Panc1 (cell line): ENCODE measurements around the gene GNAI3. TPM values are rescaled to one million over a fixed set of nuclear protein-coding genes. Genes with fewer than 3 reads are reported as not detected.

Experiments
- ATAC-seq: fragments of 200-7000 bp; cut with Tn5 transposase; 2 replicates; pipeline ENCODE4 v1.9.1; 2020; ENCODE audit warnings: mild to moderate bottlenecking, moderate library complexity
- BruUV-seq: library from RNA; stranded (reverse); fragments of 400-500 nt; replicated peaks from 2 replicates; lab custom pipeline; 2021; lab: Mats Ljungman, UMichigan
- CTCF ChIA-PET: fragments of 300-600 bp; sonication (Branson Sonifier 250); formaldehyde crosslinking; loops from one replicate; lab custom pipeline; 2022; ENCODE audit warnings: antibody characterized with exemption; lab: Charles Lee
- POLR2A ChIA-PET: fragments of 300-600 bp; sonication (Branson Sonifier 250); formaldehyde crosslinking; loops from one replicate; lab custom pipeline; 2022; ENCODE audit warnings: antibody characterized with exemption; lab: Charles Lee
- DNase-seq: peaks from one replicate; pipeline ENCODE4 v3.0.0-alpha.2; 2010; ENCODE audit warnings: low read depth, low spot score
- H3K27ac ChIP-seq: 2 replicates; pipeline ENCODE4 v1.5.1; 2011; ENCODE audit warnings: mild to moderate bottlenecking, low read length, inconsistent platforms
- H3K27me3 ChIP-seq: fragments of 200-500 bp; sonication (Bioruptor generic); 2 replicates; pipeline ENCODE4 v1.6.0; 2014; ENCODE audit warnings: low read length, inconsistent platforms; ENCODE audit not compliant: control insufficient read depth, insufficient read depth
- H3K36me3 ChIP-seq: fragments of 200-500 bp; sonication (Bioruptor generic); 2 replicates; pipeline ENCODE4 v1.5.1; 2014; ENCODE audit warnings: inconsistent platforms, mild to moderate bottlenecking, low read length, moderate library complexity; ENCODE audit not compliant: control insufficient read depth, insufficient read depth
- H3K4me1 ChIP-seq: 2 replicates; pipeline ENCODE4 v1.5.1; 2011; ENCODE audit warnings: inconsistent platforms, mild to moderate bottlenecking, low read length, moderate library complexity; ENCODE audit not compliant: control insufficient read depth, insufficient read depth
- H3K4me3 ChIP-seq, 2 experiments: 2 replicates each; pipeline ENCODE4 v1.5.1; 2011 to 2012; ENCODE audit warnings: low read depth in 2 of 2, low read length in 2 of 2, mild to moderate bottlenecking in 2 of 2, inconsistent platforms in 1 of 2, moderate library complexity in 1 of 2
- H3K9me3 ChIP-seq: fragments of 200-500 bp; sonication (Bioruptor generic); 2 replicates; pipeline ENCODE4 v1.5.1; 2014; ENCODE audit warnings: low read depth, mild to moderate bottlenecking, inconsistent platforms, low read length, moderate library complexity; ENCODE audit not compliant: control insufficient read depth, insufficient read depth
- CTCF ChIP-seq: fragments of 450-650 bp; IDR thresholded peaks from 2 replicates; pipeline ENCODE4 v1.5.1; 2017; ENCODE audit warnings: mild to moderate bottlenecking
- POLR2AphosphoS5 ChIP-seq: IDR thresholded peaks from 2 replicates; pipeline ENCODE4 v1.6.1; 2012; ENCODE audit warnings: mild to moderate bottlenecking, low read depth, low read length, moderate library complexity
- REST ChIP-seq, 2 experiments: IDR thresholded peaks; 2 replicates each; pipeline ENCODE4 v1.6.1; 2011 to 2012; ENCODE audit warnings: low read depth in 2 of 2, control low read depth in 1 of 2, low read length in 1 of 2, mild to moderate bottlenecking in 1 of 2, moderate library complexity in 1 of 2; ENCODE audit not compliant: insufficient read depth in 1 of 2
- SIN3A ChIP-seq: IDR thresholded peaks from 2 replicates; pipeline ENCODE4 v1.6.1; 2012; ENCODE audit warnings: low read depth, mild to moderate bottlenecking, low read length, moderate library complexity, borderline replicate concordance; ENCODE audit not compliant: insufficient read depth
- TCF7L2 ChIP-seq: IDR thresholded peaks from 2 replicates; pipeline ENCODE4 v1.6.1; 2011; ENCODE audit warnings: mild to moderate bottlenecking, low read depth, low read length, inconsistent platforms
- in situ Hi-C: cut with HindIII; loops from 2 replicates; pipeline ENCODE4 v1.10.0; 2016; ENCODE audit warnings: low sequenced_read_pairs, low pct_unique_long_range_greater_than_20kb
- intact Hi-C: fragments of 100-400 bp; cut with micrococcal nuclease; formaldehyde crosslinking; loops from one replicate; pipeline ENCODE4 v1.10.0; 2022; ENCODE audit not compliant: unreplicated experiment
- total RNA-seq: library from RNA; stranded (reverse); gene quantifications from one replicate; pipeline ENCODE4 v1.2.1, GENCODE V29; 2021; ENCODE audit not compliant: unreplicated experiment

GNAI3 gene
- total RNA-seq, 1 experiment from 2014 or later: 6.4 TPM

DNA sequence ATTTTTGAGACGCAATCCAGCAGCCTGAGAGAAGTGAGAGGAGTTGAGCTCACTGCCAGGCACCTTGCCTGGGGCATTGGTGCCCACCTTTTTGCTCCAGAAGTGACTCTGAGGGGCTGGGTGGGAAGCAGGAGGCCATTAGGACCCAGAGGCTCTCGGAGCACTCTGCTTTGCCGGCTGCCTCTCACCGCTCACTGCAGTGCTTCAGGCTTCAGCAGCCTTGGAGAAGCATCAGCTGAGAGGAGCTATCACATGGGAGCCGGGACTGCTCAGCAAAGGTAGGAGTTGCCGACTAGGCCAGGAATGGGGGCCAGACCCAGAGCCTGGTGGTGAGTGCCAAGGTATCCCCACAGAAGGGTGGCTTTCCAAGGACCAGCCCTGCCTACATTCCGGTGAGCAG is 8.7 kb upstream of the GNAI3 start, which contains the start of gene GPR61:
Gene GPR61 (plus strand): TSS at position 197 of the 400 bp plus-strand sequence. CDS start 3,151 bp downstream, outside the sequence.
- intact Hi-C loops: loop anchor here (10.0 kb wide), 2 partner anchors 105 to 445 kb away; partner anchors contain the start of gene AHCYL1
- BruUV-seq: no TSS peak
- no peak within 1 kb of the TSS for H3K4me3 ChIP-seq
- DNase-seq (no peak), ATAC-seq (no peak)
- in situ Hi-C loops: no loop called here
- no peaks in the 10 kb centered on the region for H3K36me3 ChIP-seq
- TF ChIP-seq SIN3A (no peak), REST (IDR thresholded peaks at IDR 0.05; ENCODE audit: insufficient read depth in 1 of 2, low read depth in 2 of 2, low read length in 1 of 2) (no peak), CTCF (no peak), TCF7L2 (no peak), POLR2AphosphoS5 (no peak)
- no peak within 1 kb of the TSS for H3K27ac ChIP-seq
- no peaks in the 10 kb centered on the region for H3K9me3 ChIP-seq
- POLR2A ChIA-PET: no interaction called here
- CTCF ChIA-PET: interaction anchor here (0.7 kb wide), 1 partner anchor 359 kb away, joined by 3 read pairs; no protein-coding TSS in a partner anchor
- no peaks in the 10 kb centered on the region for H3K4me1 ChIP-seq
- no peaks in the 10 kb centered on the region for H3K27me3 ChIP-seq

GRCh38 chr1:109541102-109541501 is 7.3 kb upstream of the GNAI3 start:
- TF ChIP-seq CTCF (no peak), POLR2AphosphoS5 (no peak), REST (IDR thresholded peaks at IDR 0.05; ENCODE audit: insufficient read depth in 1 of 2, low read depth in 2 of 2, low read length in 1 of 2) (no peak), TCF7L2 (no peak), SIN3A (no peak)
- no peaks in the 10 kb centered on the region for H3K27me3 ChIP-seq
- intact Hi-C loops: loop anchor here (10.0 kb wide), 1 partner anchor 444 kb away; the partner anchor contains the start of gene AHCYL1
- DNase-seq (no peak), ATAC-seq (no peak)
- H3K36me3 ChIP-seq: no peaks in the 10 kb centered on the region
- no peaks in the 10 kb centered on the region for H3K9me3 ChIP-seq
- POLR2A ChIA-PET: interaction anchor here (0.6 kb wide), 1 partner anchor 28 kb away, joined by 9 read pairs; no protein-coding TSS in a partner anchor
- no peak overlapping the region for H3K4me3 ChIP-seq
- in situ Hi-C loops: no loop called here
- no peaks in the 10 kb centered on the region; the same call in 1 of the 2 replicates for H3K4me1 ChIP-seq
- BruUV-seq: no TSS peak
- CTCF ChIA-PET: no interaction called here
- no peak overlapping the region for H3K27ac ChIP-seq
